Measurements from ENCODE around the gene ARHGEF2. TPM values are rescaled to one million over a fixed set of nuclear protein-coding genes. Genes with fewer than 3 reads are reported as not detected.

Gene ARHGEF2
- total and polyA plus RNA-seq, 2 of the 13 experiments (the other 11 are each of a cell fraction or from before 2014, with no cell fraction given), result 16.1 to 32.1 TPM

DNA sequence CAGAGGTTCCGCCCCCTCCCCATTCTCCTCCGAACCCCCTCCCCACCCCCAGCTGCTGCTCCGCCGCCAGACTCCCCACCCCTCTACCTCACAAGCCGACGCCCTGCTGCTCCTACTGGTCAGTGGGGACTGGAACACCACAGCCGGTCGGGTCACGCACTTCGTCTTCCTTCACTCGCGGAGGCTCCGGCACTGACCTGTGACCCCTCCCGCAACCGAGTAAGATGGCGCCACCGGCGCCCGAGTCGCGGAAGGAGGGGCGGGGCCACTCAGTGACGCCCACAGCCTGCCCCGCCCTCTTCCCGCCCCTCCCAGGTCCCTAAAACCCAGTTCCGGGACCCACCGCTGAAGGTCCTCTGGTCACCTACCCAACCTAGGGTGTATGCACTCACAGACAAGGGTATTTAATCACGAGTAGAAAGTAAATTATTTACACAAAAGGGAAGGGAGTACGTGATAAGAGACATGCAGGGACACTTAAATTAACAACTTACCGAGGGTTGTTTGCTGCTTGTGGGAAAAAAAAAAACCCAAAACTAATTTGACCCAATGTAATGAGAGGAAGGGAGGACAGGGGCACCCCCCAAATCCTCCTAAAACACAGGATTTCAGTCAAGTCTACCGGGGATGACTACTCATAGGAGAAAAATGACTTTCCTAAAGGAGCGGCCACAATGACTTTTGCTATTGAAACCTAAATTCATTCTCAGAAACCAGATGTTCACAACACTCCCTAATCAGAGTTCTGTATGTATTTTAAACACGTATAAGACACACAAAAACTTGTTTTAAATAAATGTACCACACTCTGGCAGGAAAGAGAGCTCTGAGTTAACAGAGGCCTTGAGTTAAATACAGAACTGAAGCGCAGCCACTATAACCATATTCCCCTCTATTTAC lies 66.9 kb downstream of the ARHGEF2 start, which contains the start of gene RIT1 (continued):
- TF ChIP-seq, protein P1, sequence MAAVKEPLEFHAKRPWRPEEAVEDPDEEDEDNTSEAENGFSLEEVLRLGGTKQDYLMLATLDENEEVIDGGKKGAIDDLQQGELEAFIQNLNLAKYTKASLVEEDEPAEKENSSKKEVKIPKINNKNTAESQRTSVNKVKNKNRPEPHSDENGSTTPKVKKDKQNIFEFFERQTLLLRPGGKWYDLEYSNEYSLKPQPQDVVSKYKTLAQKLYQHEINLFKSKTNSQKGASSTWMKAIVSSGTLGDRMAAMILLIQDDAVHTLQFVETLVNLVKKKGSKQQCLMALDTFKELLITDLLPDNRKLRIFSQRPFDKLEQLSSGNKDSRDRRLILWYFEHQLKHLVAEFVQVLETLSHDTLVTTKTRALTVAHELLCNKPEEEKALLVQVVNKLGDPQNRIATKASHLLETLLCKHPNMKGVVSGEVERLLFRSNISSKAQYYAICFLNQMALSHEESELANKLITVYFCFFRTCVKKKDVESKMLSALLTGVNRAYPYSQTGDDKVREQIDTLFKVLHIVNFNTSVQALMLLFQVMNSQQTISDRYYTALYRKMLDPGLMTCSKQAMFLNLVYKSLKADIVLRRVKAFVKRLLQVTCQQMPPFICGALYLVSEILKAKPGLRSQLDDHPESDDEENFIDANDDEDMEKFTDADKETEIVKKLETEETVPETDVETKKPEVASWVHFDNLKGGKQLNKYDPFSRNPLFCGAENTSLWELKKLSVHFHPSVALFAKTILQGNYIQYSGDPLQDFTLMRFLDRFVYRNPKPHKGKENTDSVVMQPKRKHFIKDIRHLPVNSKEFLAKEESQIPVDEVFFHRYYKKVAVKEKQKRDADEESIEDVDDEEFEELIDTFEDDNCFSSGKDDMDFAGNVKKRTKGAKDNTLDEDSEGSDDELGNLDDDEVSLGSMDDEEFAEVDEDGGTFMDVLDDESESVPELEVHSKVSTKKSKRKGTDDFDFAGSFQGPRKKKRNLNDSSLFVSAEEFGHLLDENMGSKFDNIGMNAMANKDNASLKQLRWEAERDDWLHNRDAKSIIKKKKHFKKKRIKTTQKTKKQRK (IDR thresholded peaks at IDR 0.05; ENCODE audit: low read length), result no peak
- TF ChIP-seq CCAR2 (optimal IDR thresholded peaks at IDR 0.05; ENCODE audit: low read depth, low read length) (no peak), EHMT2 (IDR thresholded peaks at IDR 0.05; ENCODE audit: borderline replicate concordance, low read depth, low read length) (no peak), DNMT3B (CRISPR knock-in tag; conservative IDR thresholded peaks at IDR 0.05) (no peak), ZNF850 (CRISPR knock-in tag; conservative IDR thresholded peaks at IDR 0.05) (no peak), KLF12 (CRISPR knock-in tag; IDR thresholded peaks at IDR 0.05; ENCODE audit: borderline replicate concordance) (no peak), PAXIP1 (CRISPR knock-in tag; conservative IDR thresholded peaks at IDR 0.05) (peak; percentile 43; the same call in 1 of the 2 replicates), NR2F1 (CRISPR knock-in tag; IDR thresholded peaks at IDR 0.05) (peak in 1 of 2 experiments; percentile 51; a peak in 3 of 4 replicates), CC2D1A (CRISPR knock-in tag; IDR thresholded peaks at IDR 0.05) (no peak), TGIF2 (CRISPR knock-in tag; IDR thresholded peaks at IDR 0.05) (0 out of 2 replicates have a peak, but pooled peaks have one; percentile 18), ZBTB7A (CRISPR knock-in tag; IDR thresholded peaks at IDR 0.05) (no peak), SMC3 (IDR thresholded peaks at IDR 0.05; ENCODE audit: low read length) (no peak), RFXAP (CRISPR knock-in tag; IDR thresholded peaks at IDR 0.05; ENCODE audit: borderline replicate concordance) (no peak), ATF7 (IDR thresholded peaks at IDR 0.05) (no peak), ATF7 (CRISPR knock-in tag; IDR thresholded peaks at IDR 0.05) (no peak), ZNF274 (CRISPR knock-in tag; IDR thresholded peaks at IDR 0.05) (no peak), TBL1XR1 (IDR thresholded peaks at IDR 0.05; ENCODE audit: borderline replicate concordance, low read length, partially characterized antibody) (no peak), ZNF691 (CRISPR knock-in tag; IDR thresholded peaks at IDR 0.05; ENCODE audit: borderline replicate concordance, low read depth) (0 out of 2 replicates have a peak, but pooled peaks have one; percentile 38), ZNF768 (CRISPR knock-in tag; IDR thresholded peaks at IDR 0.05) (0 out of 2 replicates have a peak, but pooled peaks have one; percentile 18)
- TF ChIP-seq, protein P2, sequence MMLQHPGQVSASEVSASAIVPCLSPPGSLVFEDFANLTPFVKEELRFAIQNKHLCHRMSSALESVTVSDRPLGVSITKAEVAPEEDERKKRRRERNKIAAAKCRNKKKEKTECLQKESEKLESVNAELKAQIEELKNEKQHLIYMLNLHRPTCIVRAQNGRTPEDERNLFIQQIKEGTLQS (CRISPR knock-in tag; IDR thresholded peaks at IDR 0.05), result no peak
- TF ChIP-seq, protein P3, sequence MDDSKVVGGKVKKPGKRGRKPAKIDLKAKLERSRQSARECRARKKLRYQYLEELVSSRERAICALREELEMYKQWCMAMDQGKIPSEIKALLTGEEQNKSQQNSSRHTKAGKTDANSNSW (CRISPR knock-in tag; IDR thresholded peaks at IDR 0.05; ENCODE audit: borderline replicate concordance), result no peak

All from HepG2 (cell line).